SK-N-SH (cell line): Measurements from ENCODE around the gene ZBTB47. TPM values are rescaled to one million over a fixed set of nuclear protein-coding genes. Genes with fewer than 3 reads are reported as not detected.

Experiments used
- CTCF ChIA-PET: fragments of 300-600, 350-600 bp; formaldehyde crosslinking; extraction: SDS; loops from one replicate; lab custom pipeline; 2021; lab: Yijun Ruan, JAX
- POLR2A ChIA-PET: fragments of 350-600 bp; sonication (Branson Sonifier 250); formaldehyde crosslinking; extraction: SDS; loops from one replicate; lab custom pipeline; 2020; ENCODE audit warnings: antibody characterized with exemption, inconsistent platforms; lab: Yijun Ruan, JAX
- DNase-seq: peaks from one replicate; pipeline ENCODE4 v3.0.0; 2012
- H2AFZ ChIP-seq: fragments of 200-600 bp; sonication (generic); 2 replicates; pipeline ENCODE4 v1.8.1; 2016; ENCODE audit warnings: antibody characterized with exemption, mild to moderate bottlenecking, low read depth
- H3F3A ChIP-seq: fragments of 200-600 bp; sonication (generic); replicated peaks from 2 replicates; pipeline ENCODE3; 2016; ENCODE audit warnings: antibody characterized with exemption, mild to moderate bottlenecking; ENCODE audit not compliant: insufficient read depth
- H3K27ac ChIP-seq, 2 experiments: fragments of 200-500 bp in 1 of 2; fragments of 200-600 bp in 1 of 2; sonication (Bioruptor generic) in 1 of 2; sonication (generic), shearing (Covaris generic) in 1 of 2; 2 replicates each; pipeline versions ENCODE4 v1.5.1 to v1.6.1; 2014 to 2016; ENCODE audit warnings: low read depth in 2 of 2, inconsistent platforms in 1 of 2, low read length in 1 of 2, mild to moderate bottlenecking in 1 of 2, mixed read lengths in 1 of 2
- H3K27me3 ChIP-seq: fragments of 200-600 bp; sonication (generic), shearing (Covaris generic); 2 replicates; pipeline ENCODE4 v1.6.1; 2016; ENCODE audit warnings: mixed run types; ENCODE audit not compliant: insufficient read depth
- H3K36me3 ChIP-seq, 2 experiments: fragments of 200-500 bp in 1 of 2; fragments of 200-600 bp in 1 of 2; sonication (Bioruptor generic) in 1 of 2; sonication (generic) in 1 of 2; replicated peaks in 1 of 2; 2 replicates each; pipeline versions ENCODE3 to v1.5.1; 2014 to 2016; ENCODE audit warnings: low read length in 1 of 2, mild to moderate bottlenecking in 1 of 2; ENCODE audit not compliant: insufficient read depth in 2 of 2, control insufficient read depth in 1 of 2
- H3K4me1 ChIP-seq, 2 experiments: fragments of 200-500 bp in 1 of 2; fragments of 200-600 bp in 1 of 2; sonication (Bioruptor generic) in 1 of 2; sonication (generic), shearing (Covaris generic) in 1 of 2; 2 replicates each; pipeline versions ENCODE4 v1.5.1 to v1.6.1; 2014 to 2016; ENCODE audit warnings: low read depth in 1 of 2, low read length in 1 of 2, mixed run types in 1 of 2; ENCODE audit not compliant: insufficient read depth in 2 of 2, control insufficient read depth in 1 of 2
- H3K4me2 ChIP-seq: fragments of 200-600 bp; sonication (generic), shearing (Covaris generic); 2 replicates; pipeline ENCODE4 v1.6.1; 2017; ENCODE audit warnings: mixed run types
- H3K4me3 ChIP-seq, 2 experiments: fragments of 200-500 bp in 1 of 2; fragments of 200-600 bp in 1 of 2; sonication (Bioruptor generic) in 1 of 2; sonication (generic), shearing (Covaris generic) in 1 of 2; 2 replicates each; pipeline versions ENCODE4 v1.5.1 to v1.8.1; 2014 to 2016; ENCODE audit warnings: low read depth in 2 of 2, inconsistent platforms in 1 of 2, low read length in 1 of 2, mild to moderate bottlenecking in 1 of 2, mixed read lengths in 1 of 2, moderate library complexity in 1 of 2
- H3K79me2 ChIP-seq: fragments of 200-600 bp; sonication (generic); 2 replicates; pipeline ENCODE4 v1.8.1; 2017; ENCODE audit warnings: mild to moderate bottlenecking; ENCODE audit not compliant: insufficient read depth
- H3K9ac ChIP-seq: fragments of 200-600 bp; sonication (generic); 2 replicates; pipeline ENCODE4 v1.6.1; 2017; ENCODE audit warnings: mixed run types
- H3K9me2 ChIP-seq: fragments of 200-600 bp; sonication (generic); 2 replicates; pipeline ENCODE4 v1.6.1; 2017; ENCODE audit warnings: mixed run types
- H3K9me3 ChIP-seq: fragments of 200-600 bp; sonication (generic); 2 replicates; pipeline ENCODE4 v1.6.1; 2017; ENCODE audit warnings: mixed run types, mild to moderate bottlenecking, moderate library complexity
- H4K20me1 ChIP-seq: fragments of 200-600 bp; sonication (generic); 2 replicates; pipeline ENCODE4 v1.6.1; 2017; ENCODE audit warnings: mild to moderate bottlenecking, mixed run types; ENCODE audit not compliant: insufficient read depth
- CHD2 ChIP-seq: fragments of 150-350 bp; IDR thresholded peaks from 2 replicates; pipeline ENCODE4 v1.6.1; 2018; ENCODE audit warnings: low read length; ENCODE audit not compliant: partially characterized antibody
- FOSL2 ChIP-seq: IDR thresholded peaks from 2 replicates; pipeline ENCODE4 v1.4.0; 2012; ENCODE audit warnings: low read depth, mild to moderate bottlenecking, moderate library complexity, borderline replicate concordance
- GABPA ChIP-seq: IDR thresholded peaks from 2 replicates; pipeline ENCODE4 v1.4.0; 2012; ENCODE audit warnings: low read depth, mild to moderate bottlenecking
- IRF3 ChIP-seq: fragments of 150-350 bp; IDR thresholded peaks from 2 replicates; pipeline ENCODE4 v1.6.1; 2016; ENCODE audit warnings: mild to moderate bottlenecking, low read depth, low read length
- MAX ChIP-seq: IDR thresholded peaks from 2 replicates; pipeline ENCODE4 v1.4.0; 2012; ENCODE audit warnings: low read depth
- NFIC ChIP-seq: IDR thresholded peaks from 2 replicates; pipeline ENCODE4 v1.4.0; 2012; ENCODE audit warnings: borderline replicate concordance
- PBX3 ChIP-seq: IDR thresholded peaks from 2 replicates; pipeline ENCODE4; 2012
- REST ChIP-seq: IDR thresholded peaks from 2 replicates; pipeline ENCODE4 v1.6.1; 2012; ENCODE audit warnings: mild to moderate bottlenecking, low read depth, low read length, moderate library complexity
- RFX5 ChIP-seq: IDR thresholded peaks from 2 replicates; pipeline ENCODE4 v1.6.1; 2012; ENCODE audit warnings: mild to moderate bottlenecking, improper control_type of control experiment, low read length
- SIN3A ChIP-seq: IDR thresholded peaks from 2 replicates; pipeline ENCODE4 v1.6.1; 2012; ENCODE audit warnings: low read depth, mild to moderate bottlenecking, low read length, moderate library complexity, borderline replicate concordance
- SMC3 ChIP-seq: IDR thresholded peaks from 2 replicates; pipeline ENCODE4 v1.6.1; 2012; ENCODE audit warnings: low read depth, low read length, improper control_type of control experiment
- TAF1 ChIP-seq: IDR thresholded peaks from 2 replicates; pipeline ENCODE4 v1.6.1; 2012; ENCODE audit warnings: low read depth, mild to moderate bottlenecking, low read length, moderate library complexity, borderline replicate concordance
- TCF12 ChIP-seq: IDR thresholded peaks from 2 replicates; pipeline ENCODE4 v1.4.0; 2012
- WGBS: methylation state at CpG from one replicate; pipeline ENCODE4 v1.1.6; 2017; ENCODE audit warnings: low lambda C conversion rate; 5-methylcytosine and 5-hydroxymethylcytosine counted together
- polyA plus RNA-seq, 3 experiments: library from polyadenylated mRNA; depleted of rRNA; stranded (reverse); fragments of >200 nt; gene quantifications; 2 replicates each; pipeline ENCODE4 v1.2.3, GENCODE V29; 2012

The ZBTB47 gene
- polyA plus RNA-seq, 1 of the 3 experiments (the other 2 are of a cell fraction), result 9.9 TPM

- no peak for TF ChIP-seq PBX3
Observed at GRCh38 chr3:42647821-42648459, 5.6 kb upstream of the ZBTB47 start (continued).

- H3K79me2 ChIP-seq, result peaks cover 65% of the 10 kb centered on the region
- H3K4me2 ChIP-seq, result no peak overlapping the region
- H3F3A ChIP-seq, result peaks cover 44% of the 10 kb centered on the region
- peaks cover 39 to 51% of the 10 kb centered on the region in 2 experiments for H3K36me3 ChIP-seq
- H3K9me3 ChIP-seq, result no peaks in the 10 kb centered on the region
- no peak for DNase-seq
- peaks cover 21 to 27% of the 10 kb centered on the region in 2 experiments for H3K4me1 ChIP-seq
- ChIA-PET POLR2A (no interaction called here), CTCF (interaction anchor here (1.1 to 1.3 kb wide), 2 partner anchors 15 to 66 kb away, joined by 4 read pairs; partner anchors contain the start of gene SEC22C)
- WGBS, result 100% methylated on average over 2 of the region's 2 CpGs
- H3K9ac ChIP-seq, result no peak overlapping the region
- no peak overlapping the region for H2AFZ ChIP-seq
- H3K27me3 ChIP-seq, result no peaks in the 10 kb centered on the region
- H3K27ac ChIP-seq, result no peak overlapping the region; a peak in 2 of 4 replicates
- no peak overlapping the region for H3K4me3 ChIP-seq
- no peaks in the 10 kb centered on the region for H3K9me2 ChIP-seq
- H4K20me1 ChIP-seq, result no peaks in the 10 kb centered on the region; the same call in 1 of the 2 replicates
- TF ChIP-seq TAF1, result no peak
- TF ChIP-seq SIN3A, result no peak
- TF ChIP-seq PBX3, result no peak
- no peak for TF ChIP-seq RFX5
- no peak for TF ChIP-seq NFIC
- TF ChIP-seq REST, result no peak
- TF ChIP-seq FOSL2, result no peak
- no peak for TF ChIP-seq MAX
- no peak for TF ChIP-seq SMC3
- no peak for TF ChIP-seq IRF3
- TF ChIP-seq TCF12, result no peak
- TF ChIP-seq CHD2, result no peak
- no peak for TF ChIP-seq GABPA
- TF ChIP-seq, all 33 proteins: peak for 0
Observed at GRCh38 chr3:42649006-42649405, 4.5 kb upstream of the ZBTB47 start.
